Stimulated activated CD4-positive, alpha-beta T cell treated with anti-CD3 and anti-CD28 coated beads, Interleukin-2, amount 100 ng/mL, for 48 hours (primary cell): Measurements from ENCODE around the gene PIK3CB.
A peak's percentile ranks its signal among the peaks of the same experiment; 100 is the strongest.
"Not testable (repeated sequence)": the region's sequence is repeated elsewhere in the genome, so short reads cannot be mapped to it uniquely, and the experiment has no call there.

ENCODE experiments used
- DNase-seq, 2 donors: peaks; one replicate each; pipeline ENCODE4 v3.0.0-alpha.2; 2020

Gene PIK3CB

DNA sequence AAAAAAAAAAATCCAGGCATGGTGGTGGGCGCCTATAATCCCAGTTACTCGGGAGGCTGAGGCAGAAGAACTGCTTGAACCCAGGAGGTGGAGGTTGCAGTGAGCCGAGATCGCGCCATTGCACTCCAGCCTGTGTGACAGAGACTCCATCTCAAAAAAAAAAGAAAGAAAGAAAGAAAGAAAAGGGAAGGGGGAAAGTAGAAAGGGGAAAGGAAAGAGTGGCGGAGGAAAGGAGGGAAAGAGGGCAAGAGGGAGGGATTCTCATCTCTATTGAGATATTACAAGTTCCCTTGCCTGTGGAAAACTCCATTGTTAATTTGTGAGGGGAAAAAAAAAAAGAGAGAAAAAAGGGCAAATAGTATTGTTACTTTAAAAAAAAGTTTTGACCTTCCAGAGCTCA is 32.5 kb downstream of the PIK3CB start:
- not testable (repeated sequence) for DNase-seq

DNA sequence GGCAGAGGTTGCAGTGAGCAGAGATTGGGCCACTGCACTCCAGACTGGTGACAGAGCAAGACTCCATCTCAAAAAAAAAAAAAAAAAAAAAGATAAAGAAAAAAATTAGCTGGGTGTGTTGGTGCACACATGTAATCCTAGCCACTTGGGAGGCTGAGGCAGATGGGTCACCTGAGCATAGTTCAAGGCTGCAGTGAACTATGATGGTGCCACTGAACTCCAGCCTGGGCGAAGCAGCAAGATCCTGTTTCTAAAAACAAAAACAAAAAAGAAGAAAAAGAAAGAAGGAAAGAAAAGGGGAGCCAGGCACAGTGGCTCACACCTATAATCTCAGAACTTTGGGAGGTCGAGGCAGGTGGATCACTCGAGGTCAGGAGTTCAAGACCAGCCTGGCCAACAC is 32.9 kb downstream of the PIK3CB start:
- DNase-seq, result no peak

DNA sequence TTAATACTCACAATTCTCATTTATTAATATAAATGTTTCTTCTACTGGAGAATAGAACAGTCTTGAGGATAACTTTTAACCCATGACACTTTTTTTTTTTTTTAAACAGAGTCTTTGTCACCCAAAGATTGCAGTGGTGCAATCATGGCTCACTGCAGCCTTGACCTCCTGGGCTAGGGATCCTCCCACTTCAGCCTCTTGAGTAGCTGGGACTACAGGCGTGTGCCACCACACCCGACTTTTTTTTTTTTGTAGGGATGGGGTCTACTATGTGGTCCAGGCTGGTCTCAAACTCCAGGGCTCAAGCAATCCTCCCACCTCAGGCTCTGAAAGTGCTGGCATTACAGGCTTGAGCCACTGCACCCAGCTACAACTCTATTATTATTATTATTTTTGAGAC is 34.5 kb downstream of the PIK3CB start:
- DNase-seq, result no peak

DNA sequence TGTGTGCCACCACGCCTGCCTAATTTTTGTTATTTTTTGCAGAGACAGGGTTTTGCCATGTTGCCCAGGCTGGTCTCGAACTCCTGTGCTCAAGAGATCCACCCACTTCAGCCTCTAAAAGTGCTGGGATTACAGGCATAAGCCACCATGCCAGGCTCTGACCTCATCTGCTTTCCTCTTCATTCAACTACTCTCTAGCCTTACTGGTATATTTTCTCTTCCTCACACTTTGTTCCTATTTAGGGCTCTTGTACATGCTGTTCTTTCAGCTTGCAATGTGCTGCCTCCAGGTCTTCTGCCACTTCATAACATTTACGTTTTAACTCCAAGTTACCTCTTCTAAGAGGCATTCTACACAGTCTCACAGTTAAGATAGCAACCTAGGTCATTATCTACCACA is 34.9 kb downstream of the PIK3CB start:
- no peak for DNase-seq

DNA sequence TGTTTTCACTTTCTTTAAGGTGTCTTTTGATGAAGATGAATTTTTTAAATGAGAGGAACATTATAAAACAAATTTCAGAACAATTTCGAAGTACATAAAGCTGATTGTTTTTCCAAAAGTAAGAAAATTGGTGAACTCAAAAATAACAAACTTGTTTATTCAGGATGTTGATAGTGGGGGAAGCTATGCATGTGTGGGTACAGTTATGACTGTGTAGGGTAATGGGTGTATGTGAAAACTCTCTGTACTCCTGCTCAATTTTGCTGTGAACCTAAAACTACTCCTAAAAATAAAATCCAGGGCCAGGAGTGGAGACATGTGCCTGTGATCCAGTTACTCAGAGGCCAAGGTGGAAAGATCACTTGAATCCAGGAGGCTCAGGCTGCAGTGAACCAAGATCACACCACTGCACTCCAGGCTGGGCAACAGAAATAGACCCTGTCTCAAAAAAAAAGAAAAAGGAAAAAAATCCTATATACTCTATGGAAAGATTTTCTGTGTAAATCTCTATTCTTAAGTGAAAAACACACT is 37.2 kb downstream of the PIK3CB start:
- DNase-seq, result no peak

DNA sequence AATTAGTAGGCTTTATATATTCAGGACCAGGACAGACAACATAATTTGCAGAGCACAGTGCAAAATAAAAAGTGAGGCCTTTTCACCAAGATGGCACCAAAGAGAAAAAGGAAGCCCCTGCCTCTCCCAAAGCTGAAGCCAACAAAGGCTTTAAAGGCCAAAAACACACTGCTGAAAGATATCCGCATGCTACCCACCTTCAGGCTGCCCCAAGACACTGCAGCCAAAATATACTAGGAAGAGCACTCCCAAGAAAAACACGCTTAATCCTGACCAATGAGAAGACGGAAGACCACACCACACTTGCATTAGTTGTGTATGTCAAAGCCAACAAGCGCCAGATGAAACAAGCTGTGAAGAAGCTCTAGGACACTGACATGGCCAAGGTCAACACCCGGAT is 38.0 kb downstream of the PIK3CB start:
- no peak for DNase-seq

DNA sequence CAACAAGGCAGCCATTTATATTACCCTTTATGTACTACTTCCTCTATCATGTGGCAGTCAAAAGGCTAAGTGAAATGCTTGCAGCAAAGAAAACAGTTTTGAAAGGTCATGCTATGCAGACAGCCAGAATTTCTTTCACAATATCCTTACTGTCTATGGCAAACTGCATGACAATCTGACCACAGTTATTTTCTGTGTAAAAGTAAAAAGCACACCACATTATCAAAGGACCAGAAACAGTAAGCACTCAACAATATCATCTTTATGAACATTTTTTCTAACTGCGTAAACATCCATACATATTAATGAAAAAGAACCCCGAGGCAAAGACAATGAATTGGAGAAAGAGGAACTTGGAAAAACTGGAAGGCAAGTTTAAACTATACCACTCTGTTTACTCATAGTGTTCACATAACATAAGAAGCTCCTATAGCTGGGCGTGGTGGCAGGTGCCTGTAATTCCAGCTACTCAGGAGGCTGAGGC is 47.9 kb downstream of the PIK3CB start:
- DNase-seq, result no peak

DNA sequence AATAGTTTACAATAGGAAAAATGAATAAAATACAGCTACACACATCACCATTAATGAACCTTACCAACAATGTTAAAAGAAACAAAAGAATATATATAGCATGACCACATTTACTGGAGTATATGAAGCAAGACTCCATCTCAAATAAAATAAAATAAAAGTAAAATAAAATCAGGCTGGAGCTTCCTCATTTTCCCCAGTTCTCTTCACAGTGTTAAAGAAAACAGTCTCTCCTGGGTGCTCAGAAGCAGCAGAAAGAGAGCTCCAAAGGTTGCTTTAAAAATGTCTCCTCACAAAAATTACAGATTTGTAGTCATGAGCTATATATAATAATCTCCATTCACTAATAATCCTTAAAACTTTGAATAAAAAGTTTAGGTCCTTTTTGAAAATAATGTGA is 48.8 kb downstream of the PIK3CB start:
- no peak for DNase-seq

DNA sequence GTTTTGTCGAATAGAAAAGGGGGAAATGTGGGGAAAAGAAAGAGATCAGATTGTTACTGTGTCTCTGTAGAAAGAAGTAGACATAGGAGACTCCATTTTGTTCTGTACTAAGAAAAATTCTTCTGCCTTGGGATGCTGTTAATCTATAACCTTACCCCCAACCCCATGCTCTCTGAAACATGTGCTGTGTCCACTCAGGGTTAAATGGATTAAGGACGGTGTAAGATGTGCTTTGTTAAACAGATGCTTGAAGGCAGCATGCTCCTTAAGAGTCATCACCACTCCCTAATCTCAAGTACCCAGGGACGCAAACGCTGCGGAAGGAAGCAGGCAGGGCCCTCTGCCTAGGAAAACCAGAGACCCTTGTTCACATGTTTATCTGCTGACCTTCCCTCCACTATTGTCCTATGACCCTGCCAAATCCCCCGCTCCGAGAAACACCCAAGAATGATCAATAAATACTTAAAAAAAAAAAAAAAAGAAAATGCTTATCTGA is 49.3 kb downstream of the PIK3CB start:
- DNase-seq, result not testable (repeated sequence)

DNA sequence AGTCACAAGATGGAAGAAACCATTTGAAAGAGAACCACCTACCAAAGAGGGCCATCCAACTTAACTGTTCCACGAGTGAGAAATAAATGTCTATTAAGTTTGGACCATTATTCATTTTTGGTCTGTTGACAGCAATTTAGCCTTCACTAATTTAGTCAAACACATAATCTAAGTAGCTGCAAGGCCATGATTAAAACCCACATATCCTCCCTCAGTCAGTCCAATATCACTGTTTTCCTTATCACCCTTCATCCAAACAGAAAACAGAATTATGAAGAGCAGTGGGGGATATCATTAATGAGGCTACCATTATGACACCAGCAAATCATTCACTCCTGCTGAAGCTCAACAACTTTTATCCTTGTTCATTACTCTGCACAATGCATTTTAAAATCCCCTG is 52.0 kb downstream of the PIK3CB start:
- no peak for DNase-seq

DNA sequence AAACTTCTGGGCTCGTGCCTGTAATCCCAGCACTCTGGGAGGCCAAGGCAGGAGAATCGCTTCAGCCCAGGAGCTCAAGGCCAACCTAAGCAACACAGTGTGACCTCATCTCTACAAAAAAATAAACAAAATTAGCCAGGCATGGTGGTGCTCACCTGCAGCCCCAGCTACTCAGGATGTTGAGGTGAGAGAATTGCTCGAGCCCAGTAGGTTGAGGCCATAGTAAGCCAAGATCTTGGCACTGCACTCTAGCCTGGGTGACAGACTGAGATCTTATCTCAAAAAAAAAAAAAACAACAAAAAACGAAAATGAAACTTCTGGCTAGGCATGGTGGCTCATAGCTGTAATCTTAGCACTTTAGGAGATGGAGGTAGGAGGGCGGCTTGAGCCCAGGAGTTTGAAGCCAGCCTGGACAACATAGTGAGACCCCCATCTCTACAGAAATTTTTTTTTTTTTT is 53.7 kb downstream of the PIK3CB start:
- no peak for DNase-seq

DNA sequence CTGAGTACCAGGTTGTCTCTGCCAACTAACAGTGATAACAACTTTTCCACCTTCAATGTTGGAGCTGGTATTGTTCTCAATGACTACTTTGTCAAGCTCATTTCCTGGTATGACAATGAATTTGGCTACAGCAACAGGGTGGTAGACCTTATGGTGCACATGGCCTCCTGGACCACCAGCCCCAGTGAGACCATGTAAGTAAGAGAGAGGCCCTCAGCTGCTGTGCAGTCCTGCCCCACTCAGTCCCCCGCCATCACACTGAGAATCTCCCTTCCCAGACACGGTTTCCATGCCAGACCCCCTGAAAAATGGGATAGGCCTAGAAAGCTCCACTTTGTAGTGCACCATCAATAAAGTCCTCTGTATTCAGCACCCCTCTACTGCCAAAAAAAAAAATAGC is 56.1 kb downstream of the PIK3CB start:
- no peak for DNase-seq

DNA sequence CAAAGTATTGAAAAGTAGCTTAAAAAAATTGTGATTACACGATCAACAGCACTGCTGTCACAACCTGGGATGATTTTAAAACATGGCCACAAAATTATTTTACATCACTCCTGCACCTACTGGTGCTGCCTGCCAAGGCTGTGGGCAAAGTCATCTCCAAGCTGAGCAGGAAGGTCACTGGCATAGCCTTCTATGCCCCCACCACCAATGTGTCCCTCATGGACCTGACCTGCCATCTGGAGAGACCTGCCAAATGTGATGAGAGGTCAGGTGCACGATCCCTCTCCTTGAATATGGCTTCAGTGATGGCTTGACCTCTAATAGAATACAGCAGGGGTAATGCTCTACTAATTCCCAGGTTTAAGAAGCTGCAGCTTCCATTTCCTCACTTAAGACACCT is 57.8 kb downstream of the PIK3CB start:
- no peak for DNase-seq

DNA sequence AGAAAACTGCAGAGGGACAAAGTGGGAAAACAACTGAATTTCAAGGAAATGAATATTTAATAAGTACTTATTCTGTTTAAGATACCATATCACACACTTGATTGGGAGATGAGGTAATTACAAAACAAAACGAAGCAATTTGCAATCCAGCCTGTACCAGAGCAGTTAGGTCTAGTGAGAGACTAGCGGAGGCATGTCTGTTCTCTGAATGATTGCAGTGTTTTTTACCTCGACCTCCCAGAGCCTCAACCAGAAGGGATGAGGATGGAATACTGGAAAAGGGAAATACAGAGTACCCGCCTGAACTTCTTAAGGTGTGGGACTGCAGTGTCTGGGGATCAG is 59.5 kb downstream of the PIK3CB start:
- no peak for DNase-seq

DNA sequence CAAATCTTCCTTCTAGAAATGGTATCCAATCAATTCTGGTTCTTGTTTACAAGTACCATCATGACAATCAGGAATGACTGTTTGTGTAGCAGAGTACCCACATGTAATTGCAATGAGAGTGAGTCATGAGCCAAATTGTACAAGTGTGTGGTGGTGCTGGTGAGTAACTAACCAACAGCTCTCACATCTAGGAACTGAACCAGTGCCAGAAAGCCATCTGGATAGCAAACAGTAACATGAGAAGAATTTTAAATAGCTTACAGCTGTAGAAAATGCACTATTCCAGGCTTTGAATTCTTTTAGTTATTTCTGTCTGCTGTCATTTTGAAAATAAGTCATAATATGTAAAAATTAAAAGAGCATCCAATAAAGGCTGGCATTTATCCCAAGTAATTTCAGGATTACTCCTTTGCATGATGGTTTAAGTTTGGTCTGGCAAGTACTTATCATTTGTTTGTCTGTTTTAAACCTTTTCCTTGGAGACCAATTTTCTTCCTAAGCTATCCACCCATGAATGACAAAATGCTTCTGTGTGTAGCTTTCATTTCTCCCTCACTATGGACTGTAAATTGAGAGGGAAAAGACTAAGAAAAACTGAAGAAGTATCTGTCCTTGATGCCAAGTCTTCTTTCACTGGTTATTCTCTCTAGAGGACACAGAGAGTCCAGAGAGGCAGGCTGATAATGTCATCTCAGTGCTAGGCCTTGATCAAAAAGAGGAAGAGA is 60.0 kb downstream of the PIK3CB start:
- DNase-seq, result peak in 1 of 2 donors; percentile 7

DNA sequence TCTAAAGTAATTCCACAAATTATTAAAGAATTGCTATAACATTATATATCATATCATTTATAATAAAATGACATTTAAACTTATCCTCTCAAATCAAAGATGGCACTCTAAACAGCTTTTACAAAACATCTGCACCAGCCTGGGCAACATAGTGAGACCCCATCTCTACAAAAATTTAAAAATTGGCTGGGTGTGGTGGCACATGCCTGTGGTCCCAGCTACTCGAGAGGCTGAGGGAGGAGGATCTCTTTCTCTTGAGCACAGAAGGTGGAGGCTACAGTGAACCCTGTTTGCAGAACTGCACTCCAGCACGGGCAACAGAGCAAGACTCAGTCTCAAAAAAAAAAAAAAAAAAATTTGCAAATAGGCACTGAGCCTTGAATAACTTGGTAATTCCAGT is 63.1 kb downstream of the PIK3CB start:
- no peak for DNase-seq

DNA sequence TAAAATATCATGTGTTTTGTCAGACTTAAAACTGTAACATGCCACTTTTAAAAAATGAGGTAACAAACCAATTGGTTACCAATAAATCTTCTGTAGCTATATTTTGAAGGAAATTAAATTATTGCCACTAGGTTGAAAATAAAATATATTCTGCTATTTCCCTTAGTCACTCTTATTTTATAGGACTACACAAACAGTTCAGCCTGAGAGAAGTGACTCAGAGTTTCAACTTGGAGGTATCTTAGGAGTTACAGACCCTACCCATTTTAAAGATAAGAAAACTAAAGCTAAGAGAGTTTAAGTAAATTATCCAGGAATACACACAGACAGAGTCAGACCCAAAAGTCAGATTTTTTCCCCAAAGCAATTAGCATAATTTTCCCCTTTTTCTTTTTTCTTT is 65.1 kb downstream of the PIK3CB start:
- no peak for DNase-seq

DNA sequence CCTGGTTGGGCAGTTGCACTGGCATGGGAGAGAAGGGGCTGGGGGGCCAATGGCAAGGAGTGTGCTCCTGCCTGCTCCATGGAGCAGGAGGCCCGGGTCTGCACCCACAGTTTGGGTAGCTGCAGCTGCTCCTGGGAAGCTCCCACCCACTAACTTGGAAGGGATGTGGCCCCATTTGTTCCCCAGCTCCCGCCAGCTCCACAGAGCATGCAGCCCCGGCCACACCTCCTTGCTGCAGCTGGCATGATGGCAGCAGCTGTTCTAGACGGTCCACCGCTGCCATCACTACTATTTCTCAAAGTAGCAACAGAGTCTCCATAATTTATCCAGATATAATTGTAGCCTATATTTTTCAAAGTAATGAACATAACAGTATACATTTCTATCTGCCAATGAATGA is 65.8 kb downstream of the PIK3CB start:
- no peak for DNase-seq

DNA sequence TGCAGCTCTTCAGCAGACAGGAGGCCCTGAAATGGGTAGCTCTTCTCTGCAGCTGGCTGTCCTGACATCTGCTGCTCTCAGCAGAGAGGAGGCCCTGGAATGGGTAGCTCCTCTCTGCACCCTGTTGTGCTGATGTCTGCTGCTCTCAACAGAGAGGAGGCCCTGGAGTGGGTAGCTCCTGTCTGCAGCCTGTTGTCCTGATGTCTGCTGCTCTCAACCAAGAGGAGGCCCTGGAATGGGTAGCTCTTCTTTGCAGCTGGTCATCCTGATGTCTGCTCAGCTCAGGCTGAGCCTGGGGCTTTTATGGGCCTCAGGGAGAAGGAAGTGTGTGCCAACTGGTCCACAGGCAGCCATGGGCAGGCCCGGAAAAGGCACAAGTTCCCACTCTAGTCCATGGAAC is 66.6 kb downstream of the PIK3CB start:
- DNase-seq, result no peak

DNA sequence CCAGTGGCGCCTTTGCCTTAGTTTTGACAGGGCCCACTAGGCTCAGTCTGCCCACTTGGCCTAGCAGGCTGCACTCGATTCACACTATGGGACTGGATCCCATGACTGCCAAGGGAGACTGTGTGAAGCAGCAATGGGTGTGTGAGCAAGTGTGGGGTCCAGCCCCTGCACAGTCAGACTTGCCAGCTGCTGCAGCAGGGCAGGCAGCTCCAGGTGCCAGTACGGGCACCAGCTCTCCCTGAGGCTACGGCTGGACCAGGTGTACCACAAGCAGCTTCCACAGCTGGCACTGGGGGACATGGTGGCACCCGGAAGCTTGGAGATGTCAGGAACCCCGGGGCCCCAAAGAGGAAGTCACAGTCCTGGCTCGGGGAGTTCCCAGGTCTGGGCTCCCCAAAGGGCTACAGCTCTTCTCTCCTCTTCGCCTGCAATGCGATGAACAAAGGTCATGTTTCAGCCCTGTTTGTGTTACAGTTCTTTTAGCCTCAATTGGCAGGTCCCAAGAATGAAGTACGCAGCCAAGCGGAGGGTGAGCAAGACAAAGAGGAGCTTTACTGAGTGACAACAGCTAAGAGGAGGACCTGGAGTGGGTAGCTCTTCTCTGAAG is 67.1 kb downstream of the PIK3CB start:
- DNase-seq, result no peak

DNA sequence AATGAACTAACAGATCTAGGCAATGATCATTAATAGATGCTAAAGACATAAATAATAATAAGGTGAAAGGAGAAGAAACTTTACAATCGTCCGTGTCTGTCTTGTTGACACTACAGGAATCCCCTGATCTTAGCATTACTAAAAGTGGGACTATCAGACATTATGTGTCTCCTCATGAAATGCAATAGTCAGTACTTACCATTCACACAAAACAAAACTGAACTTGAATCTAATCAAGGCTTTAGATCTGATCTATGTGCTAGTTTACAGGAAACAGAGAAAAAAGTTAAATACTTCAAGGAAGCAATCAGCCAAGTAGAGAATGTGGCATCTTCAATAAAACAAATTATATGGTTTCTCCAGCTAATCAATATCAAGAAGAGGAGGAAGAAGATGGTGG is 73.7 kb downstream of the PIK3CB start:
- no peak for DNase-seq

DNA sequence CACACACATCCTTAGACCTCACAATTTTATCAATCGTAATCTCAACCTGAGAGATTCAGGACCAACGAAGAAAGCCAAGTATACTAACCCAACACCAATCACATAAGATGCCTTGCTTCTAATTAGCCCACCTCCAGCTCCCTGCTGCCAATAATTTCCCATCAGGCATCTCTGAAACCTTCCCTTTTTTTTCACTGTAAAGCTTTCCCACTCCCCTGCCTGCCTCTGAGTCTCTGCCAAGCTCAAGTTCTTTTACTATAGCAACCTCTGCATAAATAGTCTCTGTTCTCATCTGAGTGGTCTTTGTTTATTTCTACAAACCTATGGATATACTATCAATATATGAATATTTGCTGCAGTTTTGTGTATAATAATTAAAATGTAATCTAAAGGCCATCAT is 86.5 kb downstream of the PIK3CB start:
- no peak for DNase-seq

DNA sequence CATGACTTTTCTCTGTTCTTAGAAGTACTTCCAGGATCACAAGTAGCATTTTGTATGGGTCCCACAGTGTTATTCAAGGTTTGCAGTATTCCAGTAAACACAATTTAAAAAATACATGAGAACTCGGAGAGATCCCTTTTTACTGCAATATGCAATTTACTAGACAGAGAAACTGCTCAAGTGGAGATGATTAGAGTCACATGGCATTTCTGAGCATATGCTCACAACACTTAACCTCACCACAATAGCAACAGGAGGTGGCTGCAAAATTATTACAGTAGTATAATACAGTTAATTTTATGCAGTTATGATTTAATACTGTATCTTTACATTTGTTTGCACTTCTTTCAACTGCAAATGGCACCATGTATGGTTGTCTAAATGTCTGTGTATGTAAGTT is 87.5 kb downstream of the PIK3CB start:
- DNase-seq, result no peak

DNA sequence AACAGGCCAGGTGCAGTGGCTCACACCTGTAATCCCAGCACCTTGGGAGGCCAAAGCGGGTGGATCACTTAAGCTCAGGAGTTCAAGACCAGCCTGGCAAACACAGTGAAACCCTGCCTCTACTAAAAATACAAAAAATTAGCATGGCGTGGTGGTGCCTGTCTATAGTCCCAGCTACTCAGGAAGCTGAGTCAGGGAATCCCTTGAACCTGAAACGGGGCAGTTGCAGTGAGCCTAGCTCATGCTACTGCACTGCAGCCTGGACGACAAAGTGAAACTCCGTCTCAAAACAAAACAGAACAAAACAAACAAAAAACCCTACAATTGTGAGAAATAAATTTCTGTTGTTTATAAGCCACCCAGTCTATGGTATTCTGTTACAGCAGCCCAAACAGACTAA is 94.7 kb downstream of the PIK3CB start:
- no peak for DNase-seq

DNA sequence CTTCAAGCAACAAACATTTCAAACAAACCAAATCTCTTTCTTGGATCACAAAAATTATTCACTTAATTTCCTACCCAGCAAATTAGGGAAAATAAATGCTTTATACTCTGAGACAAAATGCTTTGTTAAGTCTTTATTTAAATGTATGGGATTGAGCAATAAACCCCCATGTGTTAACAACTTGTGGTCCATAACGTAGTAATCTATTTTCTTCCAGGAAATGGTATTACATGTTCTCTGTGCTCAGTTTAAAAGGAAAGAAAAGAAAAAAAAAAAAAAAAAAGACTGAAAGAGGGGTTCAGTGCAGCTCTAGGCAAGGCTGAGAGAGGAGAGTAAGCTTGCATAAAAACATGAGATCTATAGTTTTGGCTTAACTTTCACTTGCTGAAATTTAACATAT is 102.3 kb downstream of the PIK3CB start:
- DNase-seq, result no peak
